ENCODE data around the gene LRRC4C. TPM values are rescaled to one million over a fixed set of nuclear protein-coding genes. Genes with fewer than 3 reads are reported as not detected.

Gene LRRC4C
- total RNA-seq, 1 experiment from 2014 or later = 0.15 TPM

DNA sequence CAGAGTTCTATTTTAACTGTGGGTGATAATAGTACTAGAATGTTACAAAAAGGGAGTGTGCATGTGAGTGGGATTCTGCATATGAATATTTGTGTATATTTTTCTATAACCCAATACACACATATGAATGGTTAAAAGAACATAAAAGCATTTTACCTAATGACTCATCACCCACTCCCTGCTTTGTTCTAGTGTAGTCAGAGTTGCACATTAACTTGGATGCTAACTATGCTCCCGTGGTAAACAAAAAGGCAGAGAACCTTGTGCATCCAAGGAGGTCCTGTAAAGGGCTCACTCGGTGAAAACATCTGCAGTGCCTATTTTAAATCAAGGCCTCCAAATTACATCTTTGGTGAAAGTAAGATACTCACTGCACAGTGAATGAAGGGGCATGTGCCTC, 1289.4 kb downstream of the LRRC4C start:
- no TSS peak for BruUV-seq (replicated peaks)
- Histone ChIP-seq H3K27me3 (ENCODE audit: control insufficient read depth, insufficient read depth, low read length) (no peaks in the 10 kb centered on the region), H3K36me3 (ENCODE audit: control insufficient read depth, insufficient read depth, low read length) (no peaks in the 10 kb centered on the region), H3K4me3 (ENCODE audit: low read depth in 2 of 2, low read length in 2 of 2) (no peak overlapping the region), H3K4me1 (ENCODE audit: control insufficient read depth, insufficient read depth, low read length) (no peaks in the 10 kb centered on the region; the same call in none of the 2 replicates), H3K9me3 (ENCODE audit: control insufficient read depth, insufficient read depth, low read depth, low read length) (no peaks in the 10 kb centered on the region), H3K27ac (ENCODE audit: low read length) (no peak overlapping the region)
- no peak for DNase-seq (ENCODE audit: low read depth, low spot score)
- POLR2A ChIA-PET = no interaction called here
- in situ Hi-C loops (cut with HindIII; ENCODE audit: low pct_unique_long_range_greater_than_20kb, low sequenced_read_pairs) (no loop called here), intact Hi-C loops (cut with micrococcal nuclease; ENCODE audit: unreplicated experiment) (no loop called here)
- no peak for ATAC-seq
- no peak for TF ChIP-seq SIN3A (IDR thresholded peaks at IDR 0.05; ENCODE audit: borderline replicate concordance, insufficient read depth, low read depth, low read length)
- TF ChIP-seq TCF7L2 (IDR thresholded peaks at IDR 0.05; ENCODE audit: low read depth, low read length) = no peak
- TF ChIP-seq, protein P1, sequence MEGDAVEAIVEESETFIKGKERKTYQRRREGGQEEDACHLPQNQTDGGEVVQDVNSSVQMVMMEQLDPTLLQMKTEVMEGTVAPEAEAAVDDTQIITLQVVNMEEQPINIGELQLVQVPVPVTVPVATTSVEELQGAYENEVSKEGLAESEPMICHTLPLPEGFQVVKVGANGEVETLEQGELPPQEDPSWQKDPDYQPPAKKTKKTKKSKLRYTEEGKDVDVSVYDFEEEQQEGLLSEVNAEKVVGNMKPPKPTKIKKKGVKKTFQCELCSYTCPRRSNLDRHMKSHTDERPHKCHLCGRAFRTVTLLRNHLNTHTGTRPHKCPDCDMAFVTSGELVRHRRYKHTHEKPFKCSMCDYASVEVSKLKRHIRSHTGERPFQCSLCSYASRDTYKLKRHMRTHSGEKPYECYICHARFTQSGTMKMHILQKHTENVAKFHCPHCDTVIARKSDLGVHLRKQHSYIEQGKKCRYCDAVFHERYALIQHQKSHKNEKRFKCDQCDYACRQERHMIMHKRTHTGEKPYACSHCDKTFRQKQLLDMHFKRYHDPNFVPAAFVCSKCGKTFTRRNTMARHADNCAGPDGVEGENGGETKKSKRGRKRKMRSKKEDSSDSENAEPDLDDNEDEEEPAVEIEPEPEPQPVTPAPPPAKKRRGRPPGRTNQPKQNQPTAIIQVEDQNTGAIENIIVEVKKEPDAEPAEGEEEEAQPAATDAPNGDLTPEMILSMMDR (IDR thresholded peaks at IDR 0.05) = no peak
- no peak for TF ChIP-seq POLR2AphosphoS5 (IDR thresholded peaks at IDR 0.05; ENCODE audit: low read depth, low read length)
- TF ChIP-seq, protein P2, sequence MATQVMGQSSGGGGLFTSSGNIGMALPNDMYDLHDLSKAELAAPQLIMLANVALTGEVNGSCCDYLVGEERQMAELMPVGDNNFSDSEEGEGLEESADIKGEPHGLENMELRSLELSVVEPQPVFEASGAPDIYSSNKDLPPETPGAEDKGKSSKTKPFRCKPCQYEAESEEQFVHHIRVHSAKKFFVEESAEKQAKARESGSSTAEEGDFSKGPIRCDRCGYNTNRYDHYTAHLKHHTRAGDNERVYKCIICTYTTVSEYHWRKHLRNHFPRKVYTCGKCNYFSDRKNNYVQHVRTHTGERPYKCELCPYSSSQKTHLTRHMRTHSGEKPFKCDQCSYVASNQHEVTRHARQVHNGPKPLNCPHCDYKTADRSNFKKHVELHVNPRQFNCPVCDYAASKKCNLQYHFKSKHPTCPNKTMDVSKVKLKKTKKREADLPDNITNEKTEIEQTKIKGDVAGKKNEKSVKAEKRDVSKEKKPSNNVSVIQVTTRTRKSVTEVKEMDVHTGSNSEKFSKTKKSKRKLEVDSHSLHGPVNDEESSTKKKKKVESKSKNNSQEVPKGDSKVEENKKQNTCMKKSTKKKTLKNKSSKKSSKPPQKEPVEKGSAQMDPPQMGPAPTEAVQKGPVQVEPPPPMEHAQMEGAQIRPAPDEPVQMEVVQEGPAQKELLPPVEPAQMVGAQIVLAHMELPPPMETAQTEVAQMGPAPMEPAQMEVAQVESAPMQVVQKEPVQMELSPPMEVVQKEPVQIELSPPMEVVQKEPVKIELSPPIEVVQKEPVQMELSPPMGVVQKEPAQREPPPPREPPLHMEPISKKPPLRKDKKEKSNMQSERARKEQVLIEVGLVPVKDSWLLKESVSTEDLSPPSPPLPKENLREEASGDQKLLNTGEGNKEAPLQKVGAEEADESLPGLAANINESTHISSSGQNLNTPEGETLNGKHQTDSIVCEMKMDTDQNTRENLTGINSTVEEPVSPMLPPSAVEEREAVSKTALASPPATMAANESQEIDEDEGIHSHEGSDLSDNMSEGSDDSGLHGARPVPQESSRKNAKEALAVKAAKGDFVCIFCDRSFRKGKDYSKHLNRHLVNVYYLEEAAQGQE (IDR thresholded peaks at IDR 0.05; ENCODE audit: insufficient read depth in 1 of 2, low read depth in 2 of 2, low read length in 1 of 2) = no peak
- CTCF ChIA-PET = no interaction called here

DNA sequence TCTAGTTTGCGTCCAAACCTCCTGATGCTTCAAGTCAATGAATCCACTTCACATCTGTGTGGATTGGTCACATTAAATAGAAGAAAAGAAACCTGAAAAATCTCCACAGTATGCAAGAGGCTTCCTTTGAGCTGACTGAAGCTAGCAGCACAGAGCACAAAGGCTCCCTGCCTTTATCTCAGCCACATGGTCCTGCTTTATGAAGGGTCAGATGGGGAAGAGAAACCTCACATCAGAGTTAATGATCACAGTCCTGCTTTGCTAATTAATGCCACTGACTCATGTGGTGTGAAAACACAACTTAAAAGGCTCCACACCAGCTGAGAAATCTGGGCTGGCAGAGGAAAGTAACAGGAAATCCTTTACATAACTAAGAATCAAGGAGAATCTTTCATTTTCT, 1291.0 kb downstream of the LRRC4C start:
- no TSS peak for BruUV-seq (replicated peaks)
- Histone ChIP-seq H3K4me3 (ENCODE audit: low read depth in 2 of 2, low read length in 2 of 2) (no peak overlapping the region), H3K27me3 (ENCODE audit: control insufficient read depth, insufficient read depth, low read length) (no peaks in the 10 kb centered on the region), H3K36me3 (ENCODE audit: control insufficient read depth, insufficient read depth, low read length) (no peaks in the 10 kb centered on the region), H3K4me1 (ENCODE audit: control insufficient read depth, insufficient read depth, low read length) (no peaks in the 10 kb centered on the region; the same call in none of the 2 replicates), H3K27ac (ENCODE audit: low read length) (no peak overlapping the region), H3K9me3 (ENCODE audit: control insufficient read depth, insufficient read depth, low read depth, low read length) (no peaks in the 10 kb centered on the region)
- TF ChIP-seq POLR2AphosphoS5 (IDR thresholded peaks at IDR 0.05; ENCODE audit: low read depth, low read length) (no peak), TCF7L2 (IDR thresholded peaks at IDR 0.05; ENCODE audit: low read depth, low read length) (no peak), SIN3A (IDR thresholded peaks at IDR 0.05; ENCODE audit: borderline replicate concordance, insufficient read depth, low read depth, low read length) (no peak)
- TF ChIP-seq, protein P1 (IDR thresholded peaks at IDR 0.05) = no peak
- TF ChIP-seq, protein P2 (IDR thresholded peaks at IDR 0.05; ENCODE audit: insufficient read depth in 1 of 2, low read depth in 2 of 2, low read length in 1 of 2) = no peak
- in situ Hi-C loops (cut with HindIII; ENCODE audit: low pct_unique_long_range_greater_than_20kb, low sequenced_read_pairs) = no loop called here
- ChIA-PET CTCF (no interaction called here), POLR2A (no interaction called here)
- ATAC-seq (no peak), DNase-seq (ENCODE audit: low read depth, low spot score) (no peak)
- intact Hi-C loops (cut with micrococcal nuclease; ENCODE audit: unreplicated experiment) = no loop called here

Measured in Panc1 (cell line).